ENCODE measurements around the gene GRIA2. TPM values are rescaled to one million over a fixed set of nuclear protein-coding genes. Genes with fewer than 3 reads are reported as not detected.

The GRIA2 gene
- total RNA-seq, result not detected in 2 replicates
- not detected in 2 replicates for polyA plus RNA-seq
- not detected in 2 replicates for polyA plus RNA-seq (2011; cell fraction: cytosol; rRNA removed)
- 0.03 TPM in 1 of 2 replicates, not detected in the other for polyA plus RNA-seq (2011; cell fraction: nucleus; rRNA removed)
- polyA plus RNA-seq (2012), result not detected in 2 replicates
- not detected in 2 replicates for polyA minus RNA-seq
- not detected for polyA minus RNA-seq (2011; cell fraction: cytosol; rRNA and poly(A)+ RNA removed)
- polyA minus RNA-seq (2011; cell fraction: nucleus; rRNA and poly(A)+ RNA removed), result 0.38 TPM in 1 of 2 replicates, not detected in the other
- percentile 6 among the genes with signal in this experiment for Bru-seq, nascent RNA
- BruChase-seq, experiment 1, labeled RNA remaining after a 6-hour chase, result percentile 1 among the genes with signal in this experiment
- percentile 4 among the genes with signal in this experiment for BruChase-seq, experiment 2, labeled RNA remaining after a 2-hour chase
- long read RNA-seq, result 0 reads

GRCh38 chr4:157220371-157220881 lies at the start of gene GRIA2:
Gene GRIA2 (plus strand): TSS chr4:157220728. CDS start chr4:157221043, 315 bp downstream.
- Histone ChIP-seq H4K20me1 (replicated peaks; ENCODE audit: control insufficient read depth, extremely low read depth, insufficient read depth, low read length) (peaks cover 3% of the 10 kb centered on the region), H3K79me2 (ENCODE audit: control insufficient read depth, insufficient read depth, low read length) (no peaks in the 10 kb centered on the region), H2AFZ (ENCODE audit: low read depth, low read length) (no peak within 1 kb of the TSS), H3K4me3 (replicated peaks in 1 of 3; ENCODE audit: insufficient read depth in 1 of 3, low read depth in 1 of 3, low read length in 3 of 3) (peak within 1 kb of the TSS in 2 of 3 experiments; percentile 11 to 22), H3K36me3 (ENCODE audit: control insufficient read depth in 2 of 2, extremely low read depth in 1 of 2, insufficient read depth in 2 of 2, low read length in 2 of 2) (no peaks in the 10 kb centered on the region), H3K9ac (replicated peaks; ENCODE audit: extremely low read depth, insufficient read depth, low read length) (no peak within 1 kb of the TSS), H3K9me1 (replicated peaks; ENCODE audit: control insufficient read depth, extremely low read depth, insufficient read depth, low read length) (no peaks in the 10 kb centered on the region), H3K27ac (ENCODE audit: insufficient read depth, low read depth, low read length) (no peak within 1 kb of the TSS), H3K4me2 (ENCODE audit: insufficient read depth, low read length) (peak within 1 kb of the TSS; percentile 63), H3K27me3 (ENCODE audit: control insufficient read depth in 2 of 2, insufficient read depth in 2 of 2, low read length in 2 of 2) (peaks cover 28 to 45% of the 10 kb centered on the region in 2 experiments), H3K4me1 (ENCODE audit: control insufficient read depth, extremely low read depth, insufficient read depth, low read length) (peaks cover 7% of the 10 kb centered on the region), H3K9me3 (replicated peaks; ENCODE audit: control insufficient read depth, insufficient read depth, low read length) (no peaks in the 10 kb centered on the region)
- BruUV-seq (replicated peaks), result no TSS peak
- DNase-seq (ENCODE audit: low read depth, low spot score) (peak; percentile 69), FAIRE-seq (no peak)
- ChIA-PET POLR2A (interaction anchor here (0.6 kb wide), 1 partner anchor 395 kb away, joined by 3 read pairs; no protein-coding TSS in a partner anchor), CTCF (interaction anchor here (1.0 to 3.1 kb wide), 10 partner anchors 12 to 1267 kb away, joined by 3 to 41 read pairs (median 4); partner anchors contain the start of gene CTSO)
- intact Hi-C loops (cut with micrococcal nuclease) (loop anchor here (1.0 to 5.0 kb wide), 2 partner anchors 482 to 952 kb away; no protein-coding TSS in a partner anchor), dilution Hi-C loops (cut with MboI; ENCODE audit: extremely low pct_ligation_motif_present, low sequenced_read_pairs) (no loop called here)
- TF ChIP-seq CTCF (IDR thresholded peaks at IDR 0.05; ENCODE audit: extremely low read depth in 1 of 2, insufficient read depth in 1 of 2, low read depth in 1 of 2, low read length in 2 of 2) (no peak), MYC (IDR thresholded peaks at IDR 0.05; ENCODE audit: low read depth, low read length) (no peak), GATA2 (IDR thresholded peaks at IDR 0.05; ENCODE audit: insufficient read depth, insufficient read length, low read depth, low read length) (no peak), EZH2 (IDR thresholded peaks at IDR 0.05; ENCODE audit: borderline replicate concordance, low read depth, low read length, severe bottlenecking) (no peak), POLR2AphosphoS5 (IDR thresholded peaks at IDR 0.05; ENCODE audit: insufficient read depth, low read depth, low read length) (no peak), MAX (IDR thresholded peaks at IDR 0.05; ENCODE audit: insufficient read depth, insufficient read length) (no peak), POLR2A (IDR thresholded peaks at IDR 0.05; ENCODE audit: low read depth, low read length) (no peak), JUN (IDR thresholded peaks at IDR 0.05; ENCODE audit: borderline replicate concordance, insufficient read depth, insufficient read length, low read depth) (no peak), FOS (IDR thresholded peaks at IDR 0.05; ENCODE audit: borderline replicate concordance, insufficient read depth, low read length) (no peak)
